HUES6 (cell line): Measurements from ENCODE around the gene SERTAD2.

ENCODE experiments used
- H3K27ac ChIP-seq: 2 replicates; pipeline ENCODE4 v1.7.0; 2013; ENCODE audit warnings: low read depth, mild to moderate bottlenecking, low read length, inconsistent platforms
- H3K27me3 ChIP-seq: 2 replicates; pipeline ENCODE4 v1.6.1; 2013; ENCODE audit warnings: low read length; ENCODE audit not compliant: control insufficient read depth, insufficient read depth
- H3K36me3 ChIP-seq: 2 replicates; pipeline ENCODE4 v1.6.1; 2013; ENCODE audit warnings: low read length; ENCODE audit not compliant: control insufficient read depth, insufficient read depth
- H3K4me1 ChIP-seq: 2 replicates; pipeline ENCODE4 v1.6.1; 2013; ENCODE audit warnings: low read length; ENCODE audit not compliant: control insufficient read depth, insufficient read depth
- H3K4me3 ChIP-seq: 2 replicates; pipeline ENCODE4 v1.5.1; 2013; ENCODE audit warnings: low read depth, low read length
- H3K9ac ChIP-seq: one replicate; pipeline ENCODE4 v1.6.1; 2013; ENCODE audit warnings: mild to moderate bottlenecking, low read length
- H3K9me3 ChIP-seq: 2 replicates; pipeline ENCODE4 v1.6.1; 2013; ENCODE audit warnings: low read depth, low read length; ENCODE audit not compliant: control insufficient read depth, insufficient read depth

Gene SERTAD2

GRCh38 chr2:64688909-64689308 is 35.2 kb upstream of the SERTAD2 start:
- Histone ChIP-seq H3K4me1 (peaks cover 12% of the 10 kb centered on the region), H3K27ac (no peak overlapping the region), H3K36me3 (no peaks in the 10 kb centered on the region)

GRCh38 chr2:64686283-64686956 is 32.7 kb upstream of the SERTAD2 start:
- H3K9ac ChIP-seq = no peak overlapping the region
- H3K36me3 ChIP-seq = no peaks in the 10 kb centered on the region
- H3K4me1 ChIP-seq = peaks cover 12% of the 10 kb centered on the region
- no peak overlapping the region for H3K27ac ChIP-seq
- no peaks in the 10 kb centered on the region for H3K27me3 ChIP-seq
- no peaks in the 10 kb centered on the region for H3K9me3 ChIP-seq
- no peak overlapping the region for H3K4me3 ChIP-seq

More at GRCh38 chr2:64688909-64689308, 35.2 kb upstream of the SERTAD2 start:
- no peak overlapping the region for H3K9ac ChIP-seq
- H3K27me3 ChIP-seq = no peaks in the 10 kb centered on the region
- 0 out of 2 replicates have a peak, but pooled peaks cover 5% of the 10 kb centered on the region for H3K9me3 ChIP-seq
- no peak overlapping the region for H3K4me3 ChIP-seq

- peaks cover 12% of the 10 kb centered on the region for H3K4me1 ChIP-seq
Measured at GRCh38 chr2:64685430-64685829, 31.7 kb upstream of the SERTAD2 start.

GRCh38 chr2:64683771-64684510 is 30.2 kb upstream of the SERTAD2 start:
- Histone ChIP-seq H3K9me3 (no peaks in the 10 kb centered on the region), H3K27ac (no peak overlapping the region), H3K36me3 (no peaks in the 10 kb centered on the region), H3K9ac (no peak overlapping the region), H3K4me3 (no peak overlapping the region), H3K27me3 (no peaks in the 10 kb centered on the region), H3K4me1 (peaks cover 21% of the 10 kb centered on the region)

More at GRCh38 chr2:64685430-64685829, 31.7 kb upstream of the SERTAD2 start:
- Histone ChIP-seq H3K4me3 (no peak overlapping the region), H3K36me3 (no peaks in the 10 kb centered on the region), H3K9me3 (no peaks in the 10 kb centered on the region), H3K27ac (no peak overlapping the region), H3K9ac (no peak overlapping the region), H3K27me3 (no peaks in the 10 kb centered on the region)

DNA sequence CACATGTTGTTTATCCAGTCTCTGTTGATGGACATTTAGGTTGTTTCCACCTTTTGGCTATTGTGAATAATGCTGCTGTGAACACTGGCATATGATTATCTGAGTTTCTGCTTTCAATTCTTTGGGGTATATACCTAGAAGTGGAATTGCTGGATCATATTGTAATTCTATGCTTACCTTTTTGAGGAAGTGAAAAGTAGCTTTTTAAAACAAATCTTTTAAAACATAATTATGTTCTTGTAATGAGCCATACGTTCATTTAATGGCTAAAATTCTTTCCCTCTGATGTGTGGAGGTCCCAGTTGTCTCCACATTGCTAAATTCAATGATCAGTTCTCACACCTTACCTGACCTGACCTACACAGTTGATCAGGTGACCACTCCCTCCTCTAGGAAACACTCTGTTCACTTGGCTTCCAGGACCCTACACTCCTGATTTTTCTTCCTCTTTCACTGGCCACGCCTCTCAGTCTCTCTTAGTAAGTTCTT is 27.8 kb upstream of the SERTAD2 start:
- peaks cover 23% of the 10 kb centered on the region for H3K4me1 ChIP-seq
- H3K9ac ChIP-seq = no peak overlapping the region
- no peaks in the 10 kb centered on the region for H3K9me3 ChIP-seq
- H3K27ac ChIP-seq = no peak overlapping the region
- no peak overlapping the region for H3K4me3 ChIP-seq
- H3K36me3 ChIP-seq = no peaks in the 10 kb centered on the region
- no peaks in the 10 kb centered on the region for H3K27me3 ChIP-seq

GRCh38 chr2:64679673-64680425 is 26.1 kb upstream of the SERTAD2 start:
- no peak overlapping the region for H3K9ac ChIP-seq
- H3K4me1 ChIP-seq = peaks cover 14% of the 10 kb centered on the region
- H3K9me3 ChIP-seq = no peaks in the 10 kb centered on the region
- H3K27me3 ChIP-seq = no peaks in the 10 kb centered on the region
- H3K4me3 ChIP-seq = no peak overlapping the region
- H3K27ac ChIP-seq = no peak overlapping the region
- no peaks in the 10 kb centered on the region for H3K36me3 ChIP-seq

DNA sequence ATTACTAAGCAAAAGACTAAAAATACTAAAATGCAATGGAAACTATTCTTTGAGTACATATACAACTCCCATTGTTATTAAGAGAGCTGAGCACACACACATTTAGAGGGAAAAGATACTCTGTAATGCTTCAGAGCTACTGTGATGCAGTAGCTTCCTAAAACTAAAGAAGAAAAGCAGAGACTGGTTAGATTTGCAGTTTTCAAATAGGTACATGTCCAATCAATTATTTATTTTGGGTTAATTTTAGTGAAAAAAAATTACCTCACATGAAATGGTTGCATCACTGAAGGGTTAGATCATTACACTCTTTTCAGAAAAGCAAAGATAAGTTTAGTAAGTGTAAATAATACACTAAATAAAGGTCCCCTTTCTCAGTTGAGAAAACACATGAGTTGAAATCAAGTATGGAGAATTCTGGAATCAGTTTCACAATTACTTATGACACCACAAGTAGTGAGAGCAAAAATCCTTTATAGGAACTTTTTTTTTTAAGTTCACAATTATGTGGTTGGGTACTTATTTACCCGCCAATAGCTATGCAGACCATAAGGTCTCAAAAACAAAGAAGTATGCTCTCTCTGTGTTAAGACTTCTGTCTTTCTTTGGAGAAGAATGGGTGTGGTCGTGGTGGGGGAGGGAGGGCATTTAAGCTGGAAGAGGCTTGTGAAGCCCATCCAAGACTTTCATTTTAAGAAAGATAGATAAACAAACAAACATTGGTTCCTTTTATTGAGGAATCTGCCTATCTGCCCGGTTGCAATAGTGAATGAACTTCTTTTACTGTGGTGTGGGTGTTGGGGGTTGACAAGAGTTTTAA is 25.3 kb upstream of the SERTAD2 start:
- no peaks in the 10 kb centered on the region for H3K36me3 ChIP-seq
- no peak overlapping the region for H3K4me3 ChIP-seq
- H3K9ac ChIP-seq = no peak overlapping the region
- no peaks in the 10 kb centered on the region for H3K9me3 ChIP-seq
- H3K27ac ChIP-seq = no peak overlapping the region
- H3K27me3 ChIP-seq = no peaks in the 10 kb centered on the region
- peaks cover 14% of the 10 kb centered on the region for H3K4me1 ChIP-seq

DNA sequence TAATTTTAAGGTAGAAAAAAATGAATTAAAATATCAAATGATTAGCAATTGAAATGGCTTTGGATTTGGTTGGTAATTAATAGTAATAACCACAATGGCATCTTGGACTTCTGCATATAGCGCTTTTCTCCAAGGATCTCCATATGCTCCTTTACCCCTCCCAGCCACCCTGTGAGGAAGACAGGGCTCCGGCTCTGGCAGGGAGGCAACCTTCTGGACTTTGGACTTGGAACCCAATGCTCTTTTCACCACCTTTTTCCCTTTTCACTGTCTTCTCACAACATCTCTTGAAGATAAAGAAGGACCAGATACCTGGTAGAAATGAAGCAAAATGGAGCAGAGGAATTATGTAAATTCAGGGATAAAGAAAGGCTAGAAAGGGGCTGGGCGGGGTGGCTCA is 23.8 kb upstream of the SERTAD2 start:
- no peak overlapping the region for H3K27ac ChIP-seq
- H3K4me1 ChIP-seq = peaks cover 14% of the 10 kb centered on the region
- no peaks in the 10 kb centered on the region for H3K27me3 ChIP-seq
- no peak overlapping the region for H3K9ac ChIP-seq
- H3K36me3 ChIP-seq = no peaks in the 10 kb centered on the region
- no peaks in the 10 kb centered on the region for H3K9me3 ChIP-seq
- no peak overlapping the region for H3K4me3 ChIP-seq

GRCh38 chr2:64675860-64676259 is 22.1 kb upstream of the SERTAD2 start:
- H3K9me3 ChIP-seq = no peaks in the 10 kb centered on the region
- no peaks in the 10 kb centered on the region for H3K36me3 ChIP-seq
- H3K4me1 ChIP-seq = peaks cover 14% of the 10 kb centered on the region
- H3K9ac ChIP-seq = no peak overlapping the region
- no peaks in the 10 kb centered on the region for H3K27me3 ChIP-seq
- H3K4me3 ChIP-seq = no peak overlapping the region
- H3K27ac ChIP-seq = no peak overlapping the region

GRCh38 chr2:64672708-64673107 is 19.0 kb upstream of the SERTAD2 start:
- no peak overlapping the region for H3K9ac ChIP-seq
- no peak overlapping the region for H3K4me3 ChIP-seq
- peaks cover 11% of the 10 kb centered on the region for H3K4me1 ChIP-seq
- H3K9me3 ChIP-seq = no peaks in the 10 kb centered on the region
- H3K27ac ChIP-seq = no peak overlapping the region
- H3K27me3 ChIP-seq = no peaks in the 10 kb centered on the region
- H3K36me3 ChIP-seq = no peaks in the 10 kb centered on the region
